ENCODE results near the gene ANGPTL7. TPM values are rescaled to one million over a fixed set of nuclear protein-coding genes. Genes with fewer than 3 reads are reported as not detected.

The ANGPTL7 gene
- total RNA-seq, 1 experiment from 2014 or later: not detected

GRCh38 chr1:11182884-11183283 lies 6.3 kb upstream of the ANGPTL7 start:
- no peak overlapping the region for H3K4me3 Mint-ChIP-seq
- CTCF ChIA-PET: interaction anchor here (0.5 kb wide), 1 partner anchor 125 kb away, joined by 3 read pairs; no protein-coding TSS in a partner anchor
- H3K9me3 Mint-ChIP-seq: no peaks in the 10 kb centered on the region
- no peak for ATAC-seq
- no peak for TF ChIP-seq SP1 (CRISPR knock-in tag; conservative IDR thresholded peaks at IDR 0.05)
- no peak for TF ChIP-seq HMGA2 (CRISPR knock-in tag; IDR thresholded peaks at IDR 0.05)
- no peak for TF ChIP-seq EMX1 (CRISPR knock-in tag; IDR thresholded peaks at IDR 0.05)
- no peak for TF ChIP-seq ESRRA (CRISPR knock-in tag; IDR thresholded peaks at IDR 0.05; ENCODE audit: borderline replicate concordance)
- no peak for TF ChIP-seq ZNF396 (CRISPR knock-in tag; IDR thresholded peaks at IDR 0.05; ENCODE audit: borderline replicate concordance)
- TF ChIP-seq FOXP1 (CRISPR knock-in tag; IDR thresholded peaks at IDR 0.05; ENCODE audit: borderline replicate concordance): no peak
- no peak for TF ChIP-seq PRRX2 (CRISPR knock-in tag; IDR thresholded peaks at IDR 0.05)
- no peak for TF ChIP-seq KAT7 (CRISPR knock-in tag; IDR thresholded peaks at IDR 0.05; ENCODE audit: borderline replicate concordance)
- TF ChIP-seq, protein P1, sequence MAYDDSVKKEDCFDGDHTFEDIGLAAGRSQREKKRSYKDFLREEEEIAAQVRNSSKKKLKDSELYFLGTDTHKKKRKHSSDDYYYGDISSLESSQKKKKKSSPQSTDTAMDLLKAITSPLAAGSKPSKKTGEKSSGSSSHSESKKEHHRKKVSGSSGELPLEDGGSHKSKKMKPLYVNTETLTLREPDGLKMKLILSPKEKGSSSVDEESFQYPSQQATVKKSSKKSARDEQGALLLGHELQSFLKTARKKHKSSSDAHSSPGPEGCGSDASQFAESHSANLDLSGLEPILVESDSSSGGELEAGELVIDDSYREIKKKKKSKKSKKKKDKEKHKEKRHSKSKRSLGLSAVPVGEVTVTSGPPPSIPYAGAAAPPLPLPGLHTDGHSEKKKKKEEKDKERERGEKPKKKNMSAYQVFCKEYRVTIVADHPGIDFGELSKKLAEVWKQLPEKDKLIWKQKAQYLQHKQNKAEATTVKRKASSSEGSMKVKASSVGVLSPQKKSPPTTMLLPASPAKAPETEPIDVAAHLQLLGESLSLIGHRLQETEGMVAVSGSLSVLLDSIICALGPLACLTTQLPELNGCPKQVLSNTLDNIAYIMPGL (CRISPR knock-in tag; IDR thresholded peaks at IDR 0.05): no peak
- no peak for TF ChIP-seq NR2C2 (CRISPR knock-in tag; IDR thresholded peaks at IDR 0.05)
- TF ChIP-seq SOX15 (CRISPR knock-in tag; IDR thresholded peaks at IDR 0.05): no peak
- TF ChIP-seq E2F1 (CRISPR knock-in tag; IDR thresholded peaks at IDR 0.05): no peak
- TF ChIP-seq NFATC4 (CRISPR knock-in tag; IDR thresholded peaks at IDR 0.05): no peak
- TF ChIP-seq ETV6 (CRISPR knock-in tag; IDR thresholded peaks at IDR 0.05): no peak
- no peak for TF ChIP-seq TCF7 (CRISPR knock-in tag; IDR thresholded peaks at IDR 0.05; ENCODE audit: low read depth)
- TF ChIP-seq, protein P2, sequence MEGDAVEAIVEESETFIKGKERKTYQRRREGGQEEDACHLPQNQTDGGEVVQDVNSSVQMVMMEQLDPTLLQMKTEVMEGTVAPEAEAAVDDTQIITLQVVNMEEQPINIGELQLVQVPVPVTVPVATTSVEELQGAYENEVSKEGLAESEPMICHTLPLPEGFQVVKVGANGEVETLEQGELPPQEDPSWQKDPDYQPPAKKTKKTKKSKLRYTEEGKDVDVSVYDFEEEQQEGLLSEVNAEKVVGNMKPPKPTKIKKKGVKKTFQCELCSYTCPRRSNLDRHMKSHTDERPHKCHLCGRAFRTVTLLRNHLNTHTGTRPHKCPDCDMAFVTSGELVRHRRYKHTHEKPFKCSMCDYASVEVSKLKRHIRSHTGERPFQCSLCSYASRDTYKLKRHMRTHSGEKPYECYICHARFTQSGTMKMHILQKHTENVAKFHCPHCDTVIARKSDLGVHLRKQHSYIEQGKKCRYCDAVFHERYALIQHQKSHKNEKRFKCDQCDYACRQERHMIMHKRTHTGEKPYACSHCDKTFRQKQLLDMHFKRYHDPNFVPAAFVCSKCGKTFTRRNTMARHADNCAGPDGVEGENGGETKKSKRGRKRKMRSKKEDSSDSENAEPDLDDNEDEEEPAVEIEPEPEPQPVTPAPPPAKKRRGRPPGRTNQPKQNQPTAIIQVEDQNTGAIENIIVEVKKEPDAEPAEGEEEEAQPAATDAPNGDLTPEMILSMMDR (IDR thresholded peaks at IDR 0.05): no peak
- TF ChIP-seq, protein P3, sequence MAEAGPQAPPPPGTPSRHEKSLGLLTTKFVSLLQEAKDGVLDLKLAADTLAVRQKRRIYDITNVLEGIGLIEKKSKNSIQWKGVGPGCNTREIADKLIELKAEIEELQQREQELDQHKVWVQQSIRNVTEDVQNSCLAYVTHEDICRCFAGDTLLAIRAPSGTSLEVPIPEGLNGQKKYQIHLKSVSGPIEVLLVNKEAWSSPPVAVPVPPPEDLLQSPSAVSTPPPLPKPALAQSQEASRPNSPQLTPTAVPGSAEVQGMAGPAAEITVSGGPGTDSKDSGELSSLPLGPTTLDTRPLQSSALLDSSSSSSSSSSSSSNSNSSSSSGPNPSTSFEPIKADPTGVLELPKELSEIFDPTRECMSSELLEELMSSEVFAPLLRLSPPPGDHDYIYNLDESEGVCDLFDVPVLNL (CRISPR knock-in tag; IDR thresholded peaks at IDR 0.05; ENCODE audit: borderline replicate concordance, low read depth): no peak
- TF ChIP-seq NFYB (CRISPR knock-in tag; conservative IDR thresholded peaks at IDR 0.05; ENCODE audit: low read depth): no peak
- POLR2A ChIA-PET: no interaction called here
- H3K36me3 Mint-ChIP-seq: peaks cover 4% of the 10 kb centered on the region
- DNase-seq (ENCODE audit: low spot score): no peak
- peaks cover 8% of the 10 kb centered on the region for H3K4me1 Mint-ChIP-seq
- no peak overlapping the region for H3K27ac Mint-ChIP-seq
- no peaks in the 10 kb centered on the region for H3K27me3 Mint-ChIP-seq (ENCODE audit: low read depth)

GRCh38 chr1:11184973-11185372 lies 4.2 kb upstream of the ANGPTL7 start:
- ChIA-PET CTCF (no interaction called here), POLR2A (interaction anchor here (0.6 kb wide), 1 partner anchor 13 kb away, joined by 6 read pairs; no protein-coding TSS in a partner anchor)
- no peaks in the 10 kb centered on the region for H3K4me1 Mint-ChIP-seq
- H3K27me3 Mint-ChIP-seq (ENCODE audit: low read depth): no peaks in the 10 kb centered on the region
- DNase-seq (ENCODE audit: low spot score) (no peak), ATAC-seq (no peak)
- H3K36me3 Mint-ChIP-seq: peaks cover 4% of the 10 kb centered on the region
- no peaks in the 10 kb centered on the region for H3K9me3 Mint-ChIP-seq
- no peak overlapping the region for H3K4me3 Mint-ChIP-seq
- no peak overlapping the region for H3K27ac Mint-ChIP-seq
- TF ChIP-seq ZNF423 (CRISPR knock-in tag; IDR thresholded peaks at IDR 0.05) (no peak), E2F1 (CRISPR knock-in tag; IDR thresholded peaks at IDR 0.05) (no peak), AR (CRISPR knock-in tag; IDR thresholded peaks at IDR 0.05) (no peak), ELF4 (CRISPR knock-in tag; IDR thresholded peaks at IDR 0.05; ENCODE audit: low read depth) (no peak), SP1 (CRISPR knock-in tag; conservative IDR thresholded peaks at IDR 0.05) (no peak), ZNF263 (CRISPR knock-in tag; IDR thresholded peaks at IDR 0.05; ENCODE audit: low read depth) (no peak), SOX15 (CRISPR knock-in tag; IDR thresholded peaks at IDR 0.05) (no peak), TEAD1 (CRISPR knock-in tag; IDR thresholded peaks at IDR 0.05) (no peak), ZNF396 (CRISPR knock-in tag; IDR thresholded peaks at IDR 0.05; ENCODE audit: borderline replicate concordance) (no peak)
- TF ChIP-seq, protein P4, sequence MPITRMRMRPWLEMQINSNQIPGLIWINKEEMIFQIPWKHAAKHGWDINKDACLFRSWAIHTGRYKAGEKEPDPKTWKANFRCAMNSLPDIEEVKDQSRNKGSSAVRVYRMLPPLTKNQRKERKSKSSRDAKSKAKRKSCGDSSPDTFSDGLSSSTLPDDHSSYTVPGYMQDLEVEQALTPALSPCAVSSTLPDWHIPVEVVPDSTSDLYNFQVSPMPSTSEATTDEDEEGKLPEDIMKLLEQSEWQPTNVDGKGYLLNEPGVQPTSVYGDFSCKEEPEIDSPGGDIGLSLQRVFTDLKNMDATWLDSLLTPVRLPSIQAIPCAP (CRISPR knock-in tag; IDR thresholded peaks at IDR 0.05): no peak

Data from WTC11 (cell line).